Measurements from ENCODE around the gene TOPORS. TPM values are rescaled to one million over a fixed set of nuclear protein-coding genes. Genes with fewer than 3 reads are reported as not detected.

The TOPORS gene
- total RNA-seq, 1 donor from 2014 or later = 29.6 TPM

DNA sequence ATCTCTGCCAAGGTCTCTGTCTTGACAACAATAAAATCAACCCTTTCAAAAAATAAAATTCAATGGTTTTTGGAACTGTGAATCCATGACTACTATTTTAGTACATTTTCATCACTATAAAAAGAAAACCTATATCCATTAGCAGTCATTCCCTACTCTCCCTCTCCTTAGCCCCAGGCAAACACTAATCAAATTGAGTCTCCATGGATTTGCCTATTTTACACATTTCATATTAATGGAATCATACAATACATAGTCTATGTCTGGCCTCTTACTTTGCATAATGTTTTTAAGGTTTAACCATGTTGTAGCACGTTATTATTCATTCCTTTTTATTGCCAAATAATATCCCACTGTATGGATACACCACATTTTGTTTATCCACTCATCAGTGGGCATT lies 50.5 kb downstream of the TOPORS start:
- DNase-seq = no peak

GRCh38 chr9:32500768-32501167 lies 51.6 kb downstream of the TOPORS start:
- no peak for DNase-seq

GRCh38 chr9:32497921-32498320 lies 54.5 kb downstream of the TOPORS start:
- DNase-seq = no peak

- DNase-seq = no peak
Observed at GRCh38 chr9:32490601-32491000, 61.8 kb downstream of the TOPORS start.

Other genes starting within 250 kb of the TOPORS start
- gene ACO1, start 167.9 kb downstream of the TOPORS start, total RNA-seq = 22.7 TPM
- 9.1 TPM for gene RIGI, start 26.4 kb downstream of the TOPORS start, total RNA-seq
- 2.3 TPM for gene SMIM27, start 259 bp downstream of the TOPORS start, total RNA-seq
- 29.7 TPM for gene NDUFB6, start 20.6 kb upstream of the TOPORS start, total RNA-seq
- under 0.01 TPM for gene TAF1L, start 83.1 kb upstream of the TOPORS start, total RNA-seq
- 0.39 TPM for gene TMEM215, start 231.0 kb upstream of the TOPORS start, total RNA-seq